Measurements from ENCODE around the gene DSTN.

The DSTN gene

GRCh38 chr20:17635332-17636244 lies 65.7 kb downstream of the DSTN start:
- Histone ChIP-seq H3K36me3 (peaks cover 7 to 93% (median 48%) of the 10 kb centered on the region in 3 donors), H3K9me3 (no peaks in the 10 kb centered on the region), H3K4me1 (peaks cover 0 to 47% (median 40%) of the 10 kb centered on the region in 4 donors), H3K27ac (peak overlapping the region; percentile 53 to 71), H3K4me3 (no peak overlapping the region), H3K27me3 (no peaks in the 10 kb centered on the region)
- intact Hi-C loops (cut with DNase I; ENCODE audit: low total_unique reads) = no loop called here
- TF ChIP-seq, protein P1, sequence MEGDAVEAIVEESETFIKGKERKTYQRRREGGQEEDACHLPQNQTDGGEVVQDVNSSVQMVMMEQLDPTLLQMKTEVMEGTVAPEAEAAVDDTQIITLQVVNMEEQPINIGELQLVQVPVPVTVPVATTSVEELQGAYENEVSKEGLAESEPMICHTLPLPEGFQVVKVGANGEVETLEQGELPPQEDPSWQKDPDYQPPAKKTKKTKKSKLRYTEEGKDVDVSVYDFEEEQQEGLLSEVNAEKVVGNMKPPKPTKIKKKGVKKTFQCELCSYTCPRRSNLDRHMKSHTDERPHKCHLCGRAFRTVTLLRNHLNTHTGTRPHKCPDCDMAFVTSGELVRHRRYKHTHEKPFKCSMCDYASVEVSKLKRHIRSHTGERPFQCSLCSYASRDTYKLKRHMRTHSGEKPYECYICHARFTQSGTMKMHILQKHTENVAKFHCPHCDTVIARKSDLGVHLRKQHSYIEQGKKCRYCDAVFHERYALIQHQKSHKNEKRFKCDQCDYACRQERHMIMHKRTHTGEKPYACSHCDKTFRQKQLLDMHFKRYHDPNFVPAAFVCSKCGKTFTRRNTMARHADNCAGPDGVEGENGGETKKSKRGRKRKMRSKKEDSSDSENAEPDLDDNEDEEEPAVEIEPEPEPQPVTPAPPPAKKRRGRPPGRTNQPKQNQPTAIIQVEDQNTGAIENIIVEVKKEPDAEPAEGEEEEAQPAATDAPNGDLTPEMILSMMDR (IDR thresholded peaks at IDR 0.05) = no peak
- no peak for DNase-seq

- peak overlapping the region; percentile 53 to 71 for H3K27ac ChIP-seq
- no peaks in the 10 kb centered on the region for H3K27me3 ChIP-seq
- TF ChIP-seq, protein P1 (IDR thresholded peaks at IDR 0.05) = no peak
- H3K36me3 ChIP-seq = peaks cover 12 to 93% (median 43%) of the 10 kb centered on the region in 3 donors
- no peak overlapping the region for H3K4me3 ChIP-seq
- no peak for DNase-seq
- no peaks in the 10 kb centered on the region for H3K9me3 ChIP-seq
- H3K4me1 ChIP-seq = peaks cover 0 to 55% (median 45%) of the 10 kb centered on the region in 4 donors
- intact Hi-C loops (cut with DNase I; ENCODE audit: low total_unique reads) = no loop called here
Observed at GRCh38 chr20:17636523-17637412, 66.9 kb downstream of the DSTN start.

- intact Hi-C loops (cut with DNase I; ENCODE audit: low total_unique reads) = no loop called here
Observed at GRCh38 chr20:17637413-17637780, 67.5 kb downstream of the DSTN start.

GRCh38 chr20:17637985-17638640 lies 68.2 kb downstream of the DSTN start:
- H3K4me3 ChIP-seq = no peak overlapping the region
- DNase-seq = no peak
- peaks cover 12 to 91% (median 40%) of the 10 kb centered on the region in 3 donors for H3K36me3 ChIP-seq
- TF ChIP-seq, protein P1 (IDR thresholded peaks at IDR 0.05) = no peak
- H3K27me3 ChIP-seq = no peaks in the 10 kb centered on the region
- peaks cover 0 to 68% (median 53%) of the 10 kb centered on the region in 4 donors for H3K4me1 ChIP-seq
- intact Hi-C loops (cut with DNase I; ENCODE audit: low total_unique reads) = no loop called here
- H3K9me3 ChIP-seq = no peaks in the 10 kb centered on the region
- peak overlapping the region in 1 of 2 donors; percentile 71 for H3K27ac ChIP-seq

More at GRCh38 chr20:17637413-17637780, 67.5 kb downstream of the DSTN start:
- Histone ChIP-seq H3K36me3 (peaks cover 12 to 93% (median 40%) of the 10 kb centered on the region in 3 donors), H3K9me3 (no peaks in the 10 kb centered on the region), H3K27ac (peak overlapping the region in 1 of 2 donors; percentile 71), H3K27me3 (no peaks in the 10 kb centered on the region), H3K4me1 (peaks cover 0 to 61% (median 50%) of the 10 kb centered on the region in 4 donors), H3K4me3 (no peak overlapping the region)
- TF ChIP-seq, protein P1 (IDR thresholded peaks at IDR 0.05) = no peak
- DNase-seq = no peak

DNA sequence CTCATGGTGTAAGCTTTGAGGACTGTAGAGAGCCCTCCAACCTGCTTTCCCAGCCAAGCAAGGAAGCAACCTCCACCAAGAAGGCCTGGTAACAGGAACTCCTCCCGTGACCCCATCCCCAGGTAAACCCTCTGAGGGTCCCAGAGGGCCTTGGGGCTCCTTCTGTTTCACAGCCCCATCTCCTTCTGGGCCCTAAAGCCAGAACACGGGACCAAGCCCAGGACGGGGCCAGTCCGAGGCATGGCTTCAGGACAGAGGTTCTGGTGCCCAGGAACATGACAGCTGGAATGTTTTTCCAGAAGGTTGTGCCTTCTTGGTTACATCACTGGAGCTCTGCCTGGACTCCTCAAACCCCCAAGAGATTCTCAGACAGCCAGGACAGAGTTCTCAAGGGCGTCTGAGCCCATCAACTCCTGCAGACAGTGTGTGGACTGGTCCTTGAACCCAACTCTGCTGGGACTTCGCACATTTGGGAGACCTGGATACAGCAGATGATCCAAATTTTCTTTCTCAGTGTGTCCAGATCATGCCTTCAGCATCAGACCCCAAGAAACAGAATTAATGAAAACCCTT lies 69.0 kb downstream of the DSTN start:
- TF ChIP-seq, protein P1 (IDR thresholded peaks at IDR 0.05) = no peak
- Histone ChIP-seq H3K9me3 (no peaks in the 10 kb centered on the region), H3K27me3 (no peaks in the 10 kb centered on the region), H3K27ac (no peak overlapping the region), H3K4me1 (peaks cover 0 to 73% (median 58%) of the 10 kb centered on the region in 4 donors), H3K4me3 (no peak overlapping the region), H3K36me3 (peaks cover 12 to 83% (median 32%) of the 10 kb centered on the region in 3 donors)
- no peak for DNase-seq
- intact Hi-C loops (cut with DNase I; ENCODE audit: low total_unique reads) = no loop called here
